HepG2 (cell line): Measurements from ENCODE around the gene TMEM114. TPM values are rescaled to one million over a fixed set of nuclear protein-coding genes. Genes with fewer than 3 reads are reported as not detected.
A peak's percentile ranks its signal among the peaks of the same experiment; 100 is the strongest.

Experiments
- CAMTA2 ChIP-seq: sonication (generic); formaldehyde crosslinking; IDR thresholded peaks from 2 replicates; pipeline ENCODE4 v1.4.0; 2020; ENCODE audit warnings: mild to moderate bottlenecking, missing genetic modification reagents, borderline replicate concordance
- CENPT ChIP-seq: sonication (generic); formaldehyde crosslinking; IDR thresholded peaks from 2 replicates; pipeline ENCODE4 v1.8.0; 2022; ENCODE audit warnings: low read depth, mild to moderate bottlenecking, moderate library complexity, missing genetic modification reagents
- GTF3A ChIP-seq: sonication (generic); formaldehyde crosslinking; conservative IDR thresholded peaks from 2 replicates; pipeline ENCODE4 v1.4.0; 2020; ENCODE audit warnings: mild to moderate bottlenecking, missing genetic modification reagents
- MED13 ChIP-seq: sonication (generic); formaldehyde crosslinking; IDR thresholded peaks from 2 replicates; pipeline ENCODE4 v1.5.0; 2020; ENCODE audit warnings: missing genetic modification reagents
- MEF2D ChIP-seq: sonication (generic); formaldehyde crosslinking; IDR thresholded peaks from 2 replicates; pipeline ENCODE4 v1.5.1; 2020; ENCODE audit warnings: mild to moderate bottlenecking, missing genetic modification reagents
- PHF8 ChIP-seq: sonication (generic); formaldehyde crosslinking; IDR thresholded peaks from 2 replicates; pipeline ENCODE4 v1.5.0; 2020; ENCODE audit warnings: missing genetic modification reagents
- ZNF24 ChIP-seq: fragments of 450-650 bp; IDR thresholded peaks from 2 replicates; pipeline ENCODE4 v1.6.1; 2017; ENCODE audit warnings: antibody characterized with exemption, mild to moderate bottlenecking
- ZNF441 ChIP-seq: sonication (generic); formaldehyde crosslinking; IDR thresholded peaks from 2 replicates; pipeline ENCODE4 v1.7.0; 2021; ENCODE audit warnings: missing genetic modification reagents, borderline replicate concordance
- ZNF468 ChIP-seq: sonication (generic); formaldehyde crosslinking; IDR thresholded peaks from 2 replicates; pipeline ENCODE4 v1.8.0; 2022; ENCODE audit warnings: mild to moderate bottlenecking, moderate library complexity, missing genetic modification reagents
- ZNF556 ChIP-seq: sonication (generic); formaldehyde crosslinking; IDR thresholded peaks from 2 replicates; pipeline ENCODE4 v1.4.0; 2020; ENCODE audit warnings: mild to moderate bottlenecking, missing genetic modification reagents, borderline replicate concordance
- ZNF749 ChIP-seq: sonication (generic); formaldehyde crosslinking; IDR thresholded peaks from 2 replicates; pipeline ENCODE4 v1.8.0; 2022; ENCODE audit warnings: mild to moderate bottlenecking, missing genetic modification reagents, moderate library complexity, borderline replicate concordance
- ZNF788 ChIP-seq: sonication (generic); formaldehyde crosslinking; IDR thresholded peaks from 2 replicates; pipeline ENCODE4 v1.5.0; 2020; ENCODE audit warnings: mild to moderate bottlenecking, missing genetic modification reagents, borderline replicate concordance
- ZNF792 ChIP-seq: IDR thresholded peaks from 2 replicates; pipeline ENCODE4 v1.6.1; 2016
- polyA plus RNA-seq, 8 experiments: library from polyadenylated mRNA; depleted of rRNA in 3 of 8; stranded (reverse) in 7 of 8; unstranded in 1 of 8; fragments of >200 nt; fragmentation: Illumina TruSeq in 4 of 8; extraction: Trizol in 4 of 8; gene quantifications; 2 replicates each; pipeline versions ENCODE4 v1.2.1 to v1.2.3, GENCODE V29; 2011 to 2016; ENCODE audit warnings: low read depth in 4 of 8, missing spikeins in 1 of 8, mixed read lengths in 1 of 8; ENCODE audit not compliant: insufficient read depth in 1 of 8
- total RNA-seq, 5 experiments: library from RNA; depleted of rRNA; stranded (reverse); fragments of >200 nt; fragmentation: Illumina TruSeq; extraction: Trizol; gene quantifications; 2 replicates each; pipeline ENCODE4 v1.2.3, GENCODE V29; 2016; ENCODE audit warnings: low read depth in 1 of 5
- TF ChIP-seq, protein P1 (sequence below): sonication (generic); formaldehyde crosslinking; IDR thresholded peaks from 2 replicates; pipeline ENCODE4 v1.4.0; 2020; ENCODE audit warnings: missing genetic modification reagents
- TF ChIP-seq, protein P2 (sequence below): sonication (generic); formaldehyde crosslinking; IDR thresholded peaks from 2 replicates; pipeline ENCODE4 v1.9.0; 2021; ENCODE audit warnings: missing genetic modification reagents, borderline replicate concordance
- TF ChIP-seq, protein P3 (sequence below): sonication (generic); formaldehyde crosslinking; IDR thresholded peaks from 2 replicates; pipeline ENCODE4 v1.5.0; 2020; ENCODE audit warnings: mild to moderate bottlenecking, missing genetic modification reagents, moderate library complexity
- TF ChIP-seq, protein P4 (sequence below): sonication (generic); formaldehyde crosslinking; IDR thresholded peaks from 2 replicates; pipeline ENCODE4 v1.5.0; 2020; ENCODE audit warnings: mild to moderate bottlenecking, missing genetic modification reagents

The TMEM114 gene
- total and polyA plus RNA-seq, 2 of the 13 experiments (the other 11 are each of a cell fraction or from before 2014, with no cell fraction given), result not detected

DNA sequence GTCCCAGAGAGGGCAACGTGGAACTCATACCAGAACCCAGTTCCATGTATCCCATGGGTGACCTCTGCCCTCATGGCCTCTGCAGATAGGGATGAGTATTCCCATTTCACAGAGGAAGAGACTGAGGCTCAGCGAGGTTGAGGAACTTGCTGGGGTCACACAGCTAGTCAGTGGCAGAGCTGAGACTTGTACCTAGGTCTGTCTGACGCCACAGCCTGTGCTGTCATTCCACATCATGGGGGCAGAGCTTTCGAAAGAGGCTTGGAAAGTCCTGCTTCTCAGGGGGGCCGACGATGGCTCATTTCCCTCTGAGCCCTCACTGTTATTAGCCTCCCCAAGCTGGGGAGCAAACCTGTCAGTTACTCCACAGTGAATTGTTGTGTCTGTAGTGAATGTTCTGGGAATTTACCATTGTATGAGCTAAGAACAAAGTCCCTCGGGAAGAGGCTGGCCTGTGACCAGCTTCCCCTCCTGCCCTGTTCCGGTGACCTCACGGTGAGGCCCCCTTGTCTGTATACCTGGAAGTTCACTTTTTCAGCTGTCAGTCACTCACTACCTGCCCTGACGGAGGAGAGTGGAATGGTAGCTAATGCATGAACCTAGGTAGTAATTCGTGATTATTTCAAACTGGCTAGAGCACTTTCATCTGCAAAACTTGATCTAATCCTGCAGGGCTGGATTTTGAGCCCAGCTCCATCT, 40.1 kb upstream of the TMEM114 start (continued):
- TF ChIP-seq ZNF468 (CRISPR knock-in tag), result no peak
- TF ChIP-seq, protein P1, sequence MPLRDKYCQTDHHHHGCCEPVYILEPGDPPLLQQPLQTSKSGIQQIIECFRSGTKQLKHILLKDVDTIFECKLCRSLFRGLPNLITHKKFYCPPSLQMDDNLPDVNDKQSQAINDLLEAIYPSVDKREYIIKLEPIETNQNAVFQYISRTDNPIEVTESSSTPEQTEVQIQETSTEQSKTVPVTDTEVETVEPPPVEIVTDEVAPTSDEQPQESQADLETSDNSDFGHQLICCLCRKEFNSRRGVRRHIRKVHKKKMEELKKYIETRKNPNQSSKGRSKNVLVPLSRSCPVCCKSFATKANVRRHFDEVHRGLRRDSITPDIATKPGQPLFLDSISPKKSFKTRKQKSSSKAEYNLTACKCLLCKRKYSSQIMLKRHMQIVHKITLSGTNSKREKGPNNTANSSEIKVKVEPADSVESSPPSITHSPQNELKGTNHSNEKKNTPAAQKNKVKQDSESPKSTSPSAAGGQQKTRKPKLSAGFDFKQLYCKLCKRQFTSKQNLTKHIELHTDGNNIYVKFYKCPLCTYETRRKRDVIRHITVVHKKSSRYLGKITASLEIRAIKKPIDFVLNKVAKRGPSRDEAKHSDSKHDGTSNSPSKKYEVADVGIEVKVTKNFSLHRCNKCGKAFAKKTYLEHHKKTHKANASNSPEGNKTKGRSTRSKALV (CRISPR knock-in tag), result no peak
- TF ChIP-seq, protein P2, sequence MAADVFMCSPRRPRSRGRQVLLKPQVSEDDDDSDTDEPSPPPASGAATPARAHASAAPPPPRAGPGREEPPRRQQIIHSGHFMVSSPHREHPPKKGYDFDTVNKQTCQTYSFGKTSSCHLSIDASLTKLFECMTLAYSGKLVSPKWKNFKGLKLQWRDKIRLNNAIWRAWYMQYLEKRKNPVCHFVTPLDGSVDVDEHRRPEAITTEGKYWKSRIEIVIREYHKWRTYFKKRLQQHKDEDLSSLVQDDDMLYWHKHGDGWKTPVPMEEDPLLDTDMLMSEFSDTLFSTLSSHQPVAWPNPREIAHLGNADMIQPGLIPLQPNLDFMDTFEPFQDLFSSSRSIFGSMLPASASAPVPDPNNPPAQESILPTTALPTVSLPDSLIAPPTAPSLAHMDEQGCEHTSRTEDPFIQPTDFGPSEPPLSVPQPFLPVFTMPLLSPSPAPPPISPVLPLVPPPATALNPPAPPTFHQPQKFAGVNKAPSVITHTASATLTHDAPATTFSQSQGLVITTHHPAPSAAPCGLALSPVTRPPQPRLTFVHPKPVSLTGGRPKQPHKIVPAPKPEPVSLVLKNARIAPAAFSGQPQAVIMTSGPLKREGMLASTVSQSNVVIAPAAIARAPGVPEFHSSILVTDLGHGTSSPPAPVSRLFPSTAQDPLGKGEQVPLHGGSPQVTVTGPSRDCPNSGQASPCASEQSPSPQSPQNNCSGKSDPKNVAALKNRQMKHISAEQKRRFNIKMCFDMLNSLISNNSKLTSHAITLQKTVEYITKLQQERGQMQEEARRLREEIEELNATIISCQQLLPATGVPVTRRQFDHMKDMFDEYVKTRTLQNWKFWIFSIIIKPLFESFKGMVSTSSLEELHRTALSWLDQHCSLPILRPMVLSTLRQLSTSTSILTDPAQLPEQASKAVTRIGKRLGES (CRISPR knock-in tag), result no peak
- peak; percentile 64; the same call in 1 of the 2 replicates for TF ChIP-seq MEF2D (CRISPR knock-in tag)
- no peak for TF ChIP-seq ZNF24
- TF ChIP-seq ZNF792 (CRISPR knock-in tag), result no peak
- no peak for TF ChIP-seq PHF8 (CRISPR knock-in tag)
- TF ChIP-seq MED13 (CRISPR knock-in tag), result no peak
- TF ChIP-seq ZNF749 (CRISPR knock-in tag), result no peak
- TF ChIP-seq, protein P3, sequence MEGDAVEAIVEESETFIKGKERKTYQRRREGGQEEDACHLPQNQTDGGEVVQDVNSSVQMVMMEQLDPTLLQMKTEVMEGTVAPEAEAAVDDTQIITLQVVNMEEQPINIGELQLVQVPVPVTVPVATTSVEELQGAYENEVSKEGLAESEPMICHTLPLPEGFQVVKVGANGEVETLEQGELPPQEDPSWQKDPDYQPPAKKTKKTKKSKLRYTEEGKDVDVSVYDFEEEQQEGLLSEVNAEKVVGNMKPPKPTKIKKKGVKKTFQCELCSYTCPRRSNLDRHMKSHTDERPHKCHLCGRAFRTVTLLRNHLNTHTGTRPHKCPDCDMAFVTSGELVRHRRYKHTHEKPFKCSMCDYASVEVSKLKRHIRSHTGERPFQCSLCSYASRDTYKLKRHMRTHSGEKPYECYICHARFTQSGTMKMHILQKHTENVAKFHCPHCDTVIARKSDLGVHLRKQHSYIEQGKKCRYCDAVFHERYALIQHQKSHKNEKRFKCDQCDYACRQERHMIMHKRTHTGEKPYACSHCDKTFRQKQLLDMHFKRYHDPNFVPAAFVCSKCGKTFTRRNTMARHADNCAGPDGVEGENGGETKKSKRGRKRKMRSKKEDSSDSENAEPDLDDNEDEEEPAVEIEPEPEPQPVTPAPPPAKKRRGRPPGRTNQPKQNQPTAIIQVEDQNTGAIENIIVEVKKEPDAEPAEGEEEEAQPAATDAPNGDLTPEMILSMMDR, result no peak
- no peak for TF ChIP-seq CENPT
- no peak for TF ChIP-seq ZNF788
- TF ChIP-seq, protein P4, sequence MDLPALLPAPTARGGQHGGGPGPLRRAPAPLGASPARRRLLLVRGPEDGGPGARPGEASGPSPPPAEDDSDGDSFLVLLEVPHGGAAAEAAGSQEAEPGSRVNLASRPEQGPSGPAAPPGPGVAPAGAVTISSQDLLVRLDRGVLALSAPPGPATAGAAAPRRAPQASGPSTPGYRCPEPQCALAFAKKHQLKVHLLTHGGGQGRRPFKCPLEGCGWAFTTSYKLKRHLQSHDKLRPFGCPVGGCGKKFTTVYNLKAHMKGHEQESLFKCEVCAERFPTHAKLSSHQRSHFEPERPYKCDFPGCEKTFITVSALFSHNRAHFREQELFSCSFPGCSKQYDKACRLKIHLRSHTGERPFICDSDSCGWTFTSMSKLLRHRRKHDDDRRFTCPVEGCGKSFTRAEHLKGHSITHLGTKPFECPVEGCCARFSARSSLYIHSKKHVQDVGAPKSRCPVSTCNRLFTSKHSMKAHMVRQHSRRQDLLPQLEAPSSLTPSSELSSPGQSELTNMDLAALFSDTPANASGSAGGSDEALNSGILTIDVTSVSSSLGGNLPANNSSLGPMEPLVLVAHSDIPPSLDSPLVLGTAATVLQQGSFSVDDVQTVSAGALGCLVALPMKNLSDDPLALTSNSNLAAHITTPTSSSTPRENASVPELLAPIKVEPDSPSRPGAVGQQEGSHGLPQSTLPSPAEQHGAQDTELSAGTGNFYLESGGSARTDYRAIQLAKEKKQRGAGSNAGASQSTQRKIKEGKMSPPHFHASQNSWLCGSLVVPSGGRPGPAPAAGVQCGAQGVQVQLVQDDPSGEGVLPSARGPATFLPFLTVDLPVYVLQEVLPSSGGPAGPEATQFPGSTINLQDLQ, result no peak
- no peak for TF ChIP-seq GTF3A (CRISPR knock-in tag)
- 0 out of 2 replicates have a peak, but pooled peaks have one; percentile 33 for TF ChIP-seq ZNF556 (CRISPR knock-in tag)
- TF ChIP-seq CAMTA2 (CRISPR knock-in tag), result no peak
- TF ChIP-seq ZNF441 (CRISPR knock-in tag), result no peak; the same call in 1 of the 2 replicates
